ENCODE data around the gene QRICH2.
A peak's percentile ranks its signal among the peaks of the same experiment; 100 is the strongest.
"Not testable (repeated sequence)": the region's sequence is repeated elsewhere in the genome, so short reads cannot be mapped to it uniquely, and the experiment has no call there.

Gene QRICH2

DNA sequence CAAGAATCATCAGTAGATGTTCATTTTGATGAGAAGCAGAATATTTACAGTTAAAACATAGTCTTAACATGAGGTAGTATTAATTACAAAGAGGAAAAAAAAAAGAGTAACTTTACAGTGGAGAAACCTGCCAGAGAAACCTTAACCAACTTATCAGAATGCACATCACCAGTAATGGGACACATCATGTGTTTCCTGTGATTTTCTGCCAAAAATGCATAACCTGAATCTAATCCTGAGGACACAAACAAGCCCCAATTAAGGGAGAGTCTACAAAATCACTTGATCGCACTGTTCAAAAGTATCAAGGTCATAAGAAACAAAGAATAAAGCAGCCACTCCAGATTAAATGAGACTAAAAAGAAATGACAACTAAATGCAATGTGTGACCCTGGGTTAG lies 18.2 kb upstream of the QRICH2 start:
- no peak for DNase-seq (ENCODE audit: low spot score)

DNA sequence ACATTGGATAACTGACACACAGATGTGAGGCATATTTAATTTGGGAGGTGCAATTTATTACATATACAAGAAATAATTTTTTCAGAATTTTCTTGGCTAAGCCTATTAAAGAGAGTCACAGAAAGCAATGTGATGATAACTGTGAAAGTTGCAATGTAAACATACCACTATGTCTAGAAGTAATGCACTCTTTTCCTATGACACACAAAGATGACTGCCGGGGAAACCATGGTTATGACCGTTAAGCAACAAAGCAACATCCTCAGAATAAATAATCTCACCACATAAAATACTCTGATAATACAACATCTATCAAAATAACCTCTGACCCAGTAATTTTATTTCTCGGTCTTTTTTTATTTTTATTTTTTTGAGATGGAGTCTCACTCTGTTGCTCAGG lies 10.5 kb upstream of the QRICH2 start:
- no peak for DNase-seq (ENCODE audit: low spot score)

DNA sequence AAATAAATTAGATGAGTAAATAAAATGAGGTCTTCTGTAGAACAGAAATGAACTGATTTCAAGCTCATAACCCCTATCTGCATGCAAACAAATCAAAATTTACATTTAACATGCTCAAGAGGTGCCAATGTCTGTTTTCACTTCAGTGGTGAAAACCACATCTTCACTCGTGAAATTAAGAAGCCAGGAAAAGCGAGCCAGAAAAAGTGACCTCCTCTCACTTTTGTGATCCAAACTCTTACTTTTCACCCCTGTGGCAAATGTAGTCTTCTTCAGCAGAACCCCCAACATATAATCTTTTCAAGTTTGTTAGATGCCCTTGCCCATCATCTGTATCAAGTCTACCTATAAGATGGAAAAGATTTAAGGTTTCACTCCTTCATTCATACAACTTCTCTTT lies 9.5 kb upstream of the QRICH2 start:
- no peak for DNase-seq (ENCODE audit: low spot score)

DNA sequence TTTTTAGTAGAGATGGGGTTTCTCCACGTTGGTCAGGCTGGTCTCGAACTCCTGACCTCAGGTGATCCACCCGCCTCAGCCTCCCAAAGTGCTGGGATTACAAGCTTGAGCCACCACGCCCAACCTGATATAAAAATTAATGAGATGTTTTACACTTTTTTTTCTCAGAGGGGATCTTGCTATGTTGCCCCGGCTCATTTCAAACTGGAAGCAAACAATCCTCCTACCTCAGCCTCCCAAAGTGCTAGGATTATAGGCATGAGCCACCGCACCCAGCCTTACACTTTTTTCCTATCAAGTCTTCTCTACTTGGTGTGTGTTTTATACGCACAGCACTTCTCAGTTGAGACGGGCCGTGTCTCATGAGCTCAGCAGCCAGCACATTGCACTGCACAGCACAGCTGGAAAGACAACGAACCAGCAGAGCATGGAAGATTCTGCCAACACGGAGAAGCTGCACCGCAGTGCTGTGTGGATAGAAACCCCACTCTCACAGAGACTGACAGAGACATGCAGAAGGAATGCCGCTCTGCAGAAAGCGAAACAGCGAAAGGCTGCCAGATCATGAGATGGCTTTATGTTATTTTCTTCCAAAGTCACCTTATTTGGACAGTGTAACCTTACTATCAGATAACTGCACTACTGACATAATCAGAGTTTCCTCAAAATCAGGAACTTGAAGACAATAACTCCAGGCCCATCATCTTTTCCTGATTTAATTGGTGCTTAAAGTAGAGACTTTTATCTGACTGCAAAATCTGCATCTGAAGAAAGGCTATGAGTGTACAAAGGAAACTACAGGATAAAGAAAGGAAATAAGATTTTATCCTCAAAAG lies 6.5 kb upstream of the QRICH2 start:
- no peak for DNase-seq (ENCODE audit: low spot score)

DNA sequence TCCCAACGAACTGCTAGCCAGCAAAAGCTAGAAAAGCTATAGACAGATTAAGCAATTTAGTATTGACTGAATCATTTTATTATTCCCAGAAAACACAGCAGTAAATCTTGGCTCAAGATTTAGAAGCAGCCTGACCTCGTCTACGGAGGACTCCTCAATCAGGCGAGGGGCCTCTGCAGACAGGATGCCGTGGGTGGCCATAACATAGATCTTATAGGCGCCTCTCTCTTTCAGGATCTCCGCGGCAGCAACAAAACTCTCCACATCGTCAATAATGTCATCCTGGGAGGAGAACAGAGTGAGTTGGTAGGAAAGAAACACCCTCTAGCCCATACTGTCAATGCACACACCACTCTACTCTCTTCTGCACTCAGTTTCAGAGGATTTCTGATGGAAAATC lies 4.7 kb upstream of the QRICH2 start:
- DNase-seq (ENCODE audit: low spot score) = no peak

DNA sequence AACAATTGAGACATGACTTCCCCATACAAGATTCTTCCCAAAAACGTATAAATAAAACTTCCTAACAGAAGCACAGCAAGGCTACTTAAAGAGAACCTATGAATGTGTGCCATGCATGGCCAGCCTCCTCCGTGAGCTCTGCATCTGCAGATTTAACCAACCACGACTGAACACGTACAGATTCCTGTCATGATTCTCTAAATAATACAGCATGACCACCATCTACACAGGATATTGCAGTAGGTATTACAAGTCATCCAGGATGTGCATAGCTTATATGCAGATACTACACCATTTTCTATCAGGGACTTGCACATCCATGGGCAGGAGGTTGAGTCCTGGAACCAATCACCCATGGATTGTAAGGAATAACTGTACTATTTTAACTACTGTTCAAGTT lies 1.4 kb upstream of the QRICH2 start:
- no peak for DNase-seq (ENCODE audit: low spot score)

DNA sequence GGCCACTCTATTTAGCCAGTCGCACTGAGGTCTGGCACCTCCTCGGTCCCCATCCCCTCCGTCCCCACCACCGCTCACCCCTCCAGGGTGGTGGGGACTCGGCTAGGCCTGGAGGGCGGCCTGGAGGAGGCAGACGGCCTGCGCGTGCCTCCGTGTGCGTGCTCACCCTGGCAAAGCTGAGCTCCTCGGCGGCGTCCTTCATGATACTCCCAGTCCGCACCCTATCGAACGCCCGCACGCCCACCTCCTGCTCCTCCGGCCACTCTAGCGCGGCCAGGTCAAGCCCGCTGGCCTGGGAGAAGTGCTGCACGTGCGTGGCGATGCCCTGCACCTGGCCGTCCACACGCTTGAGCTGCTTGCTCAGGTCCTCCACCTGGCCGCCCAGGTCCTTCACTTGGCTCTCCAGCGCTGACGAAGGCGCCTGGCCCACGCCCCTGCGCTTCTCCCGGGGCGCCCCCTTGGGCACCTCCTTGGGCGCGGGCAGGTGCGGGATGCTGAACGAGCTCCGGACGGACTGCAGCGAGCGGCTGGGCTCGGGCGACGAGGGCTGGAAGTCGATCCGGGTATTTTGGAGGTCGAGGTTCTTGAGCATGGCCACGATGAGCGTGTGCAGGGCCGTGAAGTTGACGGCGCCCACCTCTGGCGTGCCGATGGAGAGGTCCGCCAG lies 644 bp downstream of the QRICH2 start:
- no peak for DNase-seq (ENCODE audit: low spot score)

DNA sequence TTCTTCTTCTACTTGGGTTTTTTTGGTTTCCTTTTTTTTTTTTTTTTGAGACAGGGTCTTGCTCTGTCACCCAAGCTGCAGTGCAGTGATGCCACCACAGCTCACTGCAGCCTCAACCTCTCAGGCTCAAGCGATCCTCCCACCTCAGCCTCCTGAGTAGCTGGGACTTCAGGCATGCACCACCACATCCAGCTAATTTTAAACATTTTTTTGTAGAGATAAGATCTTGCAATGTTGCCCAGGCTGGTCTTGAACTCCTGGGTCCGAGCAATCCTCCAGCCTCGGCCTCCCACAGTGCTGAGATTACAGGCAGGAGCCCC lies 3.0 kb downstream of the QRICH2 start:
- DNase-seq (ENCODE audit: low spot score) = not testable (repeated sequence)

DNA sequence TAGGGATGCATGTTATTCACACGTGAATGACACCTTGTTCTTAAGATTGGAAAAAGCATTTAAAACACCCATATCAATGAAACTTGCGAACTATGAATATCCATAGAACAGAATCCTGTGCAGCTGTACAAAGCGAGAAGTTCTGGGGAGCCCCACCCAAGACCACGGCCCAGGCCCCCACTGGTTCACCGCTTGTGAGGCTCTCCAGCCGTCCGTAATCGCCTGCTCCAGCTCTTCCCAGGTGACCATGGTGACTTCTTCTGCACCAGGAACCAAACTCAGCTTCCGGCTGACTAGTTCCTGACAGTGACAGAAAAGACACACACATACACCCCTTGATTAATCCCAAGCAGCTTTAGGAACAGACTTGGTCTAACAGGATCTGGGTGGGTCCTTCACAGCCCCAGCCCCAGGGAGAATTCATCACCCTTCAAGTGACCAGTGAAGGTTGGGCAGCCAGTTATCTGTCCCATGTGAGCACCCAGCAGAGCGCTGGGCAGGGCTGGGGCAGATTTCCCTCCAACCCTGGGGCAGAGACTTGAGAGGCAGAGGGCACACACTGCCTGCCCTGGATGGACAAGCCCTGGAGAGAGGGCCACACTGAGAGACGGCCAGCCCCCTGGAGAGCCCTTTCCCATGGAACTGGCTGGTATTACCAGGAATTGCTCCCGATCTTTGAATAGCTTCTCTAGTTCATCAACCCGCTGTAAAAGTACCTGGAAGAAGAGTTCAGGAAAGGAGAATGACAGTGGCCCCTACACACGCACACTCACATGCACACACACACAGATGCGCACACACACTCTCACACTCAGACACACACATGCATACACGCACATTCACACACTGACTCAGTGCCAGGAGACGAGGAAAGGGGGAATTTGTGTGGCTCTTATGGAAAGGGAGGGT lies 3.6 kb downstream of the QRICH2 start:
- no peak for DNase-seq (ENCODE audit: low spot score)

DNA sequence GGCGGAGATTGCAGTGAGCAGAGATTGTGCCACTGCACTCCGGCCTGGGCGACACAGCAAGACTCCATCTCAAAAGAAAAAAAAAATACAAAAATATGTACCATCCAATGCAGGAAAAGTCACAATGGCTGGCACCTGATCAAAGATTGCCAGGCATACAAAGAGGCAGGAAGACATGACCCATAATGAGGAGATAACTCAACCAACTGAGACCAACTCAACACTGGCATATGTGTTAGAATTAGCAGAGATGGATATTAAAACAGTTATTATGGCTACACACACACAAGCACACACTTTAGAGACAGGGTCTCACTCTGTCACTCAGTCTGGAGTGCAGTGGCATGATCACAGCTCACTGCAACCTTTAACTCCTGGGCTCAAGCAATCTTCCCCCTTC lies 10.6 kb downstream of the QRICH2 start:
- DNase-seq (ENCODE audit: low spot score) = no peak

DNA sequence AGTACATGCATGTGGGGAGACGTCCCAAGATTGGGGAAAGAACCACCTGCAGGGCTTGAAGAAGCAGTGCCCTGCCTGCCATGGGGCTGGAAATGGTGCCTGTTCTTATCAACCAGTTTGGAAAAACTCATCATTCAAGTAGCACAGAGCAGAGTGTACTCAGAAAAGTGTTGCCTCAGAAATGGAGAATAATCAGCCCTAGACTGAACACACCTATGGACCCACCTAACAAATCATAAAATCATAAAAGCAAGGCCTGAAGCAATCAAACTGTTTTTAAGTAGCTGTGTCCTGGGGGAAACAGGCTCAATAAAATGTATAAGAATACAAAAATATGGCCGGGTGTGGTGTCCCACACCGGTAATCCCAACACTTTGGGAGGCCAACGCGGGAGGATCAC lies 11.2 kb downstream of the QRICH2 start:
- no peak for DNase-seq (ENCODE audit: low spot score)

DNA sequence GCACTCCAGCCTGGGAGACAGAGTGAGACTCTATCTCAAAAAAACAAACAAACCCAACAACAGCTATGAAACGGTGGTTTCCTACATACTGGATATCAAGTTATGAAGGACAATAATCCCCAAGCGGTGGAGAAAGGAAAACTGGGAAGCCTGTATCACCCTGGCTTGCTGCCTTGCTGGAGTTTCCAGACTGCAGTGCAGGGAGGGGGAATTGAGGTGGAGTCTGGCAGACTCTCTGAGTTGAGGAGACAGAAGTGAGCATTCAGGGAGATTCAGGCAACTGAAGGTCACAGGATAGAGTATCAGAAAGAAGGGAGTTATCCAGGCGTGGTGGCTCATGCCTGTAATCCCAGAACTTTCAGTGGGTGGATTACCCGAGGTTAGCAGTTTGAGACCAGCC lies 11.9 kb downstream of the QRICH2 start:
- DNase-seq (ENCODE audit: low spot score) = no peak

DNA sequence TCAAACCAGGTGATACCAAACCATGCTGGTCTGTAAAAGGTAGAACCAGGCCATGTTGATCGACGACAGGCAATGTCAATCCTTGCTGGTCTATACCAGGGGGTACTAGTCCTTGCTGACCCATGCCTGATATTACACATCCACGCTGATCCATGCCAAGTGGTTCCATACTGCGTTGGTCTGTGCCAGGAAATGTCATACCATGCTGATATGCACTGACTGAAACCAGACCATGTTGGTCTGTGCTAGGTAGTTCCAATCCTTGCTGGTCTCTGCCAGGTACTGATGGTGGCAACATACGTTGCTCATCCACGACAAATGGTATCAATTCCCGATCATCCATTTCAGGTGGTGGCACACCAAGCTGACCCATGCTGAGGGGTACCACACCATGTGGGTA lies 15.0 kb downstream of the QRICH2 start:
- DNase-seq (ENCODE audit: low spot score) = no peak

DNA sequence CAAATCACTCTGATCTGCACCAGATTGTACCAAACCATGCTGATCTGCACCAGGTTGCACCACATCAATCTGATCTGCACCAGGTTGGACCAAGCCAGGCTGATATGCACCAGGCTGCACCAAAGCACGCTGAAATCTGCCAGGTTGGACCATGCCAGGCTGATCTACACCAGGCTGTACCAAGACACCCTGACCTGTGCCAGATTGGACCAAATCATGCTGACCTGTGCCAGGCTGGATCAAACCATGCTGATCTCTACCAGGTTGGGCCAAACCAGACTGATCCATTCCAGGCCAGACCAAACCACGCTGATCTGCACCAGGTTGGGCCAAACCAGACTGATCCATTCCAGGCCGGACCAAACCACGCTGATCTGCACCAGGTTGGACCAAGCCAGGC lies 15.5 kb downstream of the QRICH2 start:
- DNase-seq (ENCODE audit: low spot score) = no peak

DNA sequence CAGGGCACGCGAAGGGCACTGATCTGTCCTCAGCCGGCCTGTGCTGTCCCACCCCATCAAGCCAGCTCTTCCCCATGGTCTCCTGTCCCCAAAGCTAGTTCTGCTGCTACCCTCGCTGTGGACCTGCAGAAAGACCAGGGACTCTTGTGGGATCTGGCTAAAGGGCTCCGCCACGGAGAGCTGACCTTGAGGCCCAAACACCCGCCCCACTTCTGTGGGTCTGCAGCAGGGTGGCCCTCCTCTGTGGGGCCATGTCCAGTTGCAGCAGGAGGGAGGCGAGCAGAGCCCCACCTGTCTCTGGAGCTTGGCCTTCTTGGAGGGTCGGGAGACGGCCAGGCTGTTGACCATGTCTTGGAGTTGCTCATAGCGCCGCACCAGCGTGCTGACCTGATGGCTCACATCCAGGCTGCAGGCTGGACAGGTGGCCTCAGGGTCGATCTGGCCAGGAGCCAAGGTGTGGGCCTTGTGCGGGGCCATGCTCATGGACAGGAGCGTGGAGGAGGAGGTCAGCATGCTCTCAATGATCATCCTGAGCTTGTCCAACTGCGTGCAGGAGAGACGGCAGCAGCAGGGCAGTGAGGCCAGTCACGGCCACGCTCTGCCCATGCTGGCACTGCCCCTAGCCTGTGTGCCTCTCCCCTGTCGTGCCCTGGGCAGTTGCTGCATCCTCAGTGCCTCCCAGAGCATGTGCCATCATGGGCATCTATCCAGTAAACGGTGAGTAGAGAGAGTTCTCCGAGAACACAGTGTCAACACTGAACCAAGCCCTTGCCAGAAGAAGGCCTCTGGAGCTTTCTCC lies 26.3 kb downstream of the QRICH2 start:
- DNase-seq (ENCODE audit: low spot score) = no peak

DNA sequence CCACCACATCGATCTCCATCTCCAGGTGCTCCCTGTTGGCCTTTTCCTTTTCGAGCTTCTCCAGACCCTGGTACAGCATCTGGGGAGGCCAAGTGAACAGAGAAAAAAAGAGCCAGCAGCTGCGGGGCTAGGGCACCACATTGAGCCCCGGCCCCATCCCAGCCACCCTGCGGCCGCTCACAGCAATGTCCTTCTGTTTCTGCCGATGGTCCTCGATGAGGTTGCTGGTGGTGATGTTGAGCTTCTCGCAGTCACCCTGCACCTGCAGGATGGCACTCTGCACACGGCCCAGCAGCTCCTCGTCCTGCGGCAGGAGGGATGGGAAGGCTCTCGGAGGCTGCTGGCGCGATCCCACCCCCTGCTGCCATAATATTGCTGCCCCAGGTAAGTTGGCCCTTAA lies 27.4 kb downstream of the QRICH2 start:
- no peak for DNase-seq (ENCODE audit: low spot score)

DNA sequence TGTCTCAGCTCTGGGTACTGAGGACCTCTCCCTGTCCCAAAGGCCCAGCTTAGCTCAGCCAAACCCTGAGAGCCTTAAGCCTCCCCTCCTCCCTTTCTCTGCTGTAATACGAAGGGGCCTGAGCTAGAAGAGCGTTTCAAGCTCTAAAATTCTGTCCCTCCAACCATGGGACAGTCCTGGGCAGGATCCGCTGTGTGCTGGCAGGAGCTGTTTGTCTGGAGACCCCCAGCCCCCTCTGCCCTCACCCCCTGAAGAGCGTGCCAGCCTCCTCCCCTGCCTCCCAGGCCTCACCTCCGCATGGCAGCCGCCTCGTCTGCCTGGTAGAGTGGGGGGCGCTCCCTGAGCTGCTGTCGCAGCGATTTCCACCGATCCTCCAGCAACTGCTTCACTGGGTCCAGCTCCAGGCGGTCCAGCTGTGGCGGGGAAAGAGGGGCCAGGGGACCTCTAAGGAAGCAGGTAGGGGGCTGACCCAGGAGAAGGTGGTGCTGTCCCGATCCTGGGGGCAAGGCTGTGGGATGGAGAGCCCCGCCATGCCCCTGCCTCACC lies 28.3 kb downstream of the QRICH2 start:
- no peak for DNase-seq (ENCODE audit: low spot score)

DNA sequence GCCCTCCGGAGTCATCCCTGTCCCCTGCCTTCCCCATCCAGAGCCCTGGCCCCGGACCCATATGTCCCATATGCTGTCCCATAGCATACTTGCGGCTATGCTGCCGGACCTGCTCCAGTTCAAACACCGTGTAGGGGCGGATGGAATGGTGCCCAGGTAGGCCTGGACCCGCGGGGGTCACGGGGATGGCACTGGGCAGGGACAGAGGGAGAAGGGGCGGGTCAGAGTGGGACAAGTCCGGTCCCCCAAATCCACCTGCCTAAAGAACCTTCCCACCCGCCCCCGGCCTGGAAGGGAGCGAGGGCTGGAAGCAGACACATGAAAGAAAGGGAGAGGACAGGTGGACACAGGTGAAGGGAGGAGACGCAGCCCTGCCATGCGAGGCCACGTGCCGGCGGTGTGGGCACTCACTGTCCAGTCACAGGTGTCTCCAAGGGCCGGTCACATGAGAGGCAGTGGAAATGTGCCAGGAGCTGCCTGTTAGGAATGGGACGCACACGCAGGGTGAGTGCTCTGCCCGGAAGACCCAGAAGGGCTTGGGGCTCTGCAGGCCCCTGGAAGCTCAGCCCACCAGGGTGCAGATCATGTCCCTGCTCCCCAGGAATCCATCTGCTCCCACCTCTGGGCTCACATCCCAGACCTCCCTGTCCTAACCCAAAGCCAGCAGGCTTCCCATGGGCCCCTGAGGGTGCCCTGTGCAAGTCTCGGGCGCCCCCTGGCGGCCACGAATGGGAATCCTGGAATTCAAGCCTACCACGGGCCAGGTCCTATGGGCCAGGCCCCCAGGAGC lies 28.9 kb downstream of the QRICH2 start:
- peak; percentile 58 for DNase-seq (ENCODE audit: low spot score)

DNA sequence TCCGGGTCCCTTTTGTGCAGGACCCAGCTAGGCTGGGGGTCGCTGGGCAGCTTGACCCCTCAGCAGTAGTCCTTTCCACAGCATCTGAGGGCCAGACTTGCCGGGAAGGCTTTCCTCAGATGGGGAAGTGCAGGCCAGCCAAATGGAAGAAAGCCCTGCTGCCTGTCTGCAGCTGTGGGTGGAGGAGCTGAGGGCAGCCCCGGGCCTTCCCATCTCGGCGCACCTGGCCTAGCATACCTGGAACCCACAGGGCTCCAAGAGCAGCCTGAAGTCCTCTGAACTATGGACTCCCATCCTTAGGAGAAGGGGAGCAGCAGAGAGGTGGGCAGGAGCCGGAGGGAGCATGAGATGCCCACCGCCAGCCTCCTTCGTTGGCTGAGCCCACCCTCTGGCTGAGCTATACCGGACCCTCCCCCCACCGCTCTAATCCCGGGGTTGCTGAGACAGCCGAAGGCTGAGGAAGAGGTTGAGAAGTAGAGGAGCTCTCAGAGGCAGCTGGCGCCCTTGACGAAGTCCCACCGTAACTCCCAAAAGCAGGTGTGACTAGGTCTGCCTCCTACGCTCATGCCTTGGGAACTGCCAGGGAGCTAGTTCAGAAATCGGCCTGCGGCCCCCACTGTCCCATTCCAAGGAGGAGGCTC lies 29.7 kb downstream of the QRICH2 start:
- DNase-seq (ENCODE audit: low spot score) = no peak
